DOHH2 (cell line): Measurements from ENCODE around the gene SHLD1.
"Not testable (repeated sequence)": the region's sequence is repeated elsewhere in the genome, so short reads cannot be mapped to it uniquely, and the experiment has no call there.

ENCODE experiments used
- H3F3A ChIP-seq: fragments of 200-600 bp; sonication (generic), shearing (Covaris generic); 2 replicates; pipeline ENCODE4 v1.6.0; 2016; ENCODE audit warnings: antibody characterized with exemption, mild to moderate bottlenecking; ENCODE audit not compliant: control insufficient read depth, insufficient read depth
- H3K27ac ChIP-seq: fragments of 200-600 bp; sonication (generic); 2 replicates; pipeline ENCODE4 v1.5.1; 2014; ENCODE audit warnings: low read depth, mild to moderate bottlenecking, low read length, moderate library complexity
- H3K27me3 ChIP-seq: fragments of 200-600 bp; sonication (generic); 2 replicates; pipeline ENCODE4 v1.6.1; 2014; ENCODE audit warnings: mild to moderate bottlenecking, low read length, mixed read lengths; ENCODE audit not compliant: control insufficient read depth
- H3K36me3 ChIP-seq: fragments of 200-600 bp; sonication (generic); 2 replicates; pipeline ENCODE4 v1.6.1; 2014; ENCODE audit warnings: mild to moderate bottlenecking, low read length, moderate library complexity, mixed read lengths; ENCODE audit not compliant: control insufficient read depth
- H3K4me1 ChIP-seq: fragments of 200-600 bp; sonication (generic); 2 replicates; pipeline ENCODE4 v1.6.1; 2014; ENCODE audit warnings: mild to moderate bottlenecking, low read length, mixed read lengths; ENCODE audit not compliant: control insufficient read depth
- H3K4me2 ChIP-seq: fragments of 200-600 bp; sonication (generic); 2 replicates; pipeline ENCODE4 v1.6.0; 2014; ENCODE audit warnings: mild to moderate bottlenecking, low read length, moderate library complexity
- H3K4me3 ChIP-seq: fragments of 200-600 bp; sonication (generic); 2 replicates; pipeline ENCODE4 v1.5.1; 2014; ENCODE audit warnings: mild to moderate bottlenecking, low read length, mixed read lengths
- H3K79me2 ChIP-seq: fragments of 200-600 bp; sonication (generic); 2 replicates; pipeline ENCODE4 v1.6.1; 2014; ENCODE audit warnings: mild to moderate bottlenecking, low read length, mixed read lengths; ENCODE audit not compliant: control insufficient read depth
- H3K9me2 ChIP-seq: fragments of 200-600 bp; sonication (generic); replicated peaks from 2 replicates; pipeline ENCODE4 v1.6.1; 2014; ENCODE audit warnings: mild to moderate bottlenecking, low read length, mixed read lengths; ENCODE audit not compliant: control insufficient read depth
- H3K9me3 ChIP-seq: fragments of 200-600 bp; sonication (generic); 2 replicates; pipeline ENCODE4 v1.6.1; 2014; ENCODE audit warnings: antibody characterized with exemption, low read length, mixed read lengths; ENCODE audit not compliant: control insufficient read depth, insufficient read depth
- H4K20me1 ChIP-seq: fragments of 200-600 bp; sonication (generic); 2 replicates; pipeline ENCODE4 v1.6.0; 2014; ENCODE audit warnings: low read depth, mild to moderate bottlenecking, antibody characterized with exemption, low read length, moderate library complexity; ENCODE audit not compliant: control insufficient read depth, insufficient read depth
- CTCF ChIP-seq: fragments of 200-600 bp; sonication (generic); IDR thresholded peaks from one replicate; pipeline ENCODE4 v1.5.1; 2014; ENCODE audit warnings: antibody characterized with exemption, mild to moderate bottlenecking, low read depth, low read length; ENCODE audit not compliant: poor library complexity, severe bottlenecking
- EZH2phosphoT487 ChIP-seq: fragments of 200-600 bp; sonication (generic); IDR thresholded peaks from 2 replicates; pipeline ENCODE4 v1.6.1; 2017; ENCODE audit warnings: borderline replicate concordance, mild to moderate bottlenecking, antibody characterized with exemption, low read length, moderate library complexity, mixed read lengths

Gene SHLD1

GRCh38 chr20:5796331-5797040 is 46.3 kb downstream of the SHLD1 start:
- TF ChIP-seq EZH2phosphoT487 (no peak), CTCF (no peak)
- Histone ChIP-seq H3F3A (peaks cover 15% of the 10 kb centered on the region), H3K9me2 (no peaks in the 10 kb centered on the region), H3K79me2 (peaks cover 22% of the 10 kb centered on the region), H3K4me3 (no peak overlapping the region; the same call in 1 of the 2 replicates), H3K4me2 (peak overlapping the region; percentile 64), H3K36me3 (peaks cover 30% of the 10 kb centered on the region), H3K9me3 (no peaks in the 10 kb centered on the region), H3K27me3 (no peaks in the 10 kb centered on the region), H4K20me1 (no peaks in the 10 kb centered on the region), H3K27ac (peak overlapping the region; percentile 90), H3K4me1 (peaks cover 87% of the 10 kb centered on the region)

- H3K4me2 ChIP-seq = peak overlapping the region; percentile 64
Measured at GRCh38 chr20:5797165-5797564, 47.0 kb downstream of the SHLD1 start.

GRCh38 chr20:5797843-5798462 is 47.8 kb downstream of the SHLD1 start:
- Histone ChIP-seq H3K4me2 (peak overlapping the region; percentile 64), H3K4me1 (peaks cover 89% of the 10 kb centered on the region), H3F3A (peaks cover 15% of the 10 kb centered on the region), H4K20me1 (no peaks in the 10 kb centered on the region), H3K9me2 (no peaks in the 10 kb centered on the region), H3K27me3 (no peaks in the 10 kb centered on the region), H3K79me2 (peaks cover 32% of the 10 kb centered on the region), H3K27ac (peak overlapping the region; percentile 90), H3K4me3 (peak overlapping the region; percentile 45), H3K36me3 (peaks cover 43% of the 10 kb centered on the region), H3K9me3 (no peaks in the 10 kb centered on the region)
- no peak for TF ChIP-seq EZH2phosphoT487
- no peak for TF ChIP-seq CTCF

More at GRCh38 chr20:5797165-5797564, 47.0 kb downstream of the SHLD1 start:
- Histone ChIP-seq H3F3A (peaks cover 15% of the 10 kb centered on the region), H3K4me1 (peaks cover 87% of the 10 kb centered on the region), H3K9me2 (no peaks in the 10 kb centered on the region), H3K9me3 (no peaks in the 10 kb centered on the region), H3K36me3 (peaks cover 36% of the 10 kb centered on the region), H4K20me1 (no peaks in the 10 kb centered on the region), H3K27ac (peak overlapping the region; percentile 90), H3K79me2 (peaks cover 27% of the 10 kb centered on the region), H3K27me3 (no peaks in the 10 kb centered on the region), H3K4me3 (peak overlapping the region; percentile 45)
- TF ChIP-seq CTCF = no peak
- TF ChIP-seq EZH2phosphoT487 = no peak

- Histone ChIP-seq H3K4me3 (peak overlapping the region; percentile 56), H3K4me2 (peak overlapping the region; percentile 66), H3K27ac (peak overlapping the region; percentile 98), H3K36me3 (peaks cover 37% of the 10 kb centered on the region), H3F3A (peaks cover 24% of the 10 kb centered on the region), H3K4me1 (peaks cover 86% of the 10 kb centered on the region), H3K79me2 (peaks cover 51% of the 10 kb centered on the region)
- H3K9me2 ChIP-seq, H4K20me1 ChIP-seq, H3K9me3 ChIP-seq, H3K27me3 ChIP-seq: not testable (repeated sequence)
Measured at GRCh38 chr20:5803754-5804303, 53.6 kb downstream of the SHLD1 start.
